Body of pancreas (tissue), 4 donors: ENCODE measurements around the gene DUOXA1. TPM values are rescaled to one million over a fixed set of nuclear protein-coding genes. Genes with fewer than 3 reads are reported as not detected.

Experiments used
- ATAC-seq: fragments of 150-250 bp; one replicate; pipeline ENCODE4 v1.9.1; 2016
- DNase-seq, 4 donors: peaks; one replicate each; pipeline ENCODE4 v3.0.0-alpha.2; 2019
- H3K27ac ChIP-seq, 4 donors: fragments of 200-600 bp; sonication (generic); 1 replicate in 3 of 4; 2 replicates in 1 of 4; pipeline versions ENCODE4 v1.5.1 to v1.6.1; 2016 to 2019; ENCODE audit warnings: mild to moderate bottlenecking in 1 of 4, mixed read lengths in 1 of 4, moderate library complexity in 1 of 4
- H3K27me3 ChIP-seq, 2 donors: fragments of 200-600 bp; sonication (generic); one replicate each; pipeline ENCODE4 v1.6.0; 2016; ENCODE audit warnings: mild to moderate bottlenecking in 1 of 2
- H3K36me3 ChIP-seq, 2 donors: fragments of 200-600 bp; sonication (generic); replicated peaks in 1 of 2; 2 replicates each; pipeline ENCODE4 v1.5.1; 2016; ENCODE audit warnings: low read depth in 2 of 2; ENCODE audit not compliant: insufficient read depth in 1 of 2
- H3K4me1 ChIP-seq: fragments of 200-600 bp; sonication (generic); one replicate; pipeline ENCODE4 v1.6.0; 2016
- H3K4me3 ChIP-seq, 2 donors: fragments of 200-600 bp; sonication (generic); 1 replicate in 1 of 2; 2 replicates in 1 of 2; pipeline ENCODE4 v1.5.1; 2016 to 2019
- H3K9me3 ChIP-seq, 3 donors: fragments of 200-600 bp; sonication (generic); 1 replicate in 2 of 3; 2 replicates in 1 of 3; pipeline ENCODE4 v1.5.1; 2016
- POLR2A ChIP-seq, 3 donors: fragments of 450-650 bp; IDR thresholded peaks; one replicate each; pipeline ENCODE4 v1.6.1; 2016; ENCODE audit warnings: antibody characterized with exemption in 3 of 3, mild to moderate bottlenecking in 2 of 3
- WGBS, 2 donors: methylation state at CpG; one replicate each; pipeline ENCODE4 v1.1.5; 2017; 5-methylcytosine and 5-hydroxymethylcytosine counted together
- intact Hi-C: fragments of 100-400 bp; cut with DNase I; formaldehyde crosslinking; loops from one replicate; pipeline ENCODE4 v1.15.1; 2023
- total RNA-seq, 2 donors: library from RNA; depleted of rRNA; stranded (reverse); fragments of >200 nt; gene quantifications; one replicate each; pipeline ENCODE4 v1.1.0, GENCODE V29; 2016
- TF ChIP-seq, protein P1 (sequence below), 7 experiments: fragments of 450-650 bp in 4 of 7; fragments of 200-600 bp in 3 of 7; sonication (generic) in 3 of 7; IDR thresholded peaks; one replicate each; pipeline ENCODE4 v1.5.1; 2016 to 2019; ENCODE audit warnings: antibody characterized with exemption in 7 of 7

DUOXA1 gene
- total RNA-seq, 2 donors from 2014 or later, result not detected

- H3K27me3 ChIP-seq, result no peaks in the 10 kb centered on the region
- no peak overlapping the region for H3K4me3 ChIP-seq
- DNase-seq, result no peak
- 60 to 75% methylated on average over 5 to 9 of the region's 9 CpGs for WGBS, 2 donors
- H3K36me3 ChIP-seq, result no peaks in the 10 kb centered on the region
- TF ChIP-seq, protein P1, sequence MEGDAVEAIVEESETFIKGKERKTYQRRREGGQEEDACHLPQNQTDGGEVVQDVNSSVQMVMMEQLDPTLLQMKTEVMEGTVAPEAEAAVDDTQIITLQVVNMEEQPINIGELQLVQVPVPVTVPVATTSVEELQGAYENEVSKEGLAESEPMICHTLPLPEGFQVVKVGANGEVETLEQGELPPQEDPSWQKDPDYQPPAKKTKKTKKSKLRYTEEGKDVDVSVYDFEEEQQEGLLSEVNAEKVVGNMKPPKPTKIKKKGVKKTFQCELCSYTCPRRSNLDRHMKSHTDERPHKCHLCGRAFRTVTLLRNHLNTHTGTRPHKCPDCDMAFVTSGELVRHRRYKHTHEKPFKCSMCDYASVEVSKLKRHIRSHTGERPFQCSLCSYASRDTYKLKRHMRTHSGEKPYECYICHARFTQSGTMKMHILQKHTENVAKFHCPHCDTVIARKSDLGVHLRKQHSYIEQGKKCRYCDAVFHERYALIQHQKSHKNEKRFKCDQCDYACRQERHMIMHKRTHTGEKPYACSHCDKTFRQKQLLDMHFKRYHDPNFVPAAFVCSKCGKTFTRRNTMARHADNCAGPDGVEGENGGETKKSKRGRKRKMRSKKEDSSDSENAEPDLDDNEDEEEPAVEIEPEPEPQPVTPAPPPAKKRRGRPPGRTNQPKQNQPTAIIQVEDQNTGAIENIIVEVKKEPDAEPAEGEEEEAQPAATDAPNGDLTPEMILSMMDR (IDR thresholded peaks at IDR 0.05), result no peak
- TF ChIP-seq POLR2A (IDR thresholded peaks at IDR 0.05), result no peak
- no peak for ATAC-seq
- H3K9me3 ChIP-seq, result no peaks in the 10 kb centered on the region
- H3K4me1 ChIP-seq, result peaks cover 29% of the 10 kb centered on the region
- intact Hi-C loops, result no loop called here
- no peak overlapping the region for H3K27ac ChIP-seq
These were observed 33.8 kb upstream of the DUOXA1 start for GRCh38 chr15:45163508-45163856.

DNA sequence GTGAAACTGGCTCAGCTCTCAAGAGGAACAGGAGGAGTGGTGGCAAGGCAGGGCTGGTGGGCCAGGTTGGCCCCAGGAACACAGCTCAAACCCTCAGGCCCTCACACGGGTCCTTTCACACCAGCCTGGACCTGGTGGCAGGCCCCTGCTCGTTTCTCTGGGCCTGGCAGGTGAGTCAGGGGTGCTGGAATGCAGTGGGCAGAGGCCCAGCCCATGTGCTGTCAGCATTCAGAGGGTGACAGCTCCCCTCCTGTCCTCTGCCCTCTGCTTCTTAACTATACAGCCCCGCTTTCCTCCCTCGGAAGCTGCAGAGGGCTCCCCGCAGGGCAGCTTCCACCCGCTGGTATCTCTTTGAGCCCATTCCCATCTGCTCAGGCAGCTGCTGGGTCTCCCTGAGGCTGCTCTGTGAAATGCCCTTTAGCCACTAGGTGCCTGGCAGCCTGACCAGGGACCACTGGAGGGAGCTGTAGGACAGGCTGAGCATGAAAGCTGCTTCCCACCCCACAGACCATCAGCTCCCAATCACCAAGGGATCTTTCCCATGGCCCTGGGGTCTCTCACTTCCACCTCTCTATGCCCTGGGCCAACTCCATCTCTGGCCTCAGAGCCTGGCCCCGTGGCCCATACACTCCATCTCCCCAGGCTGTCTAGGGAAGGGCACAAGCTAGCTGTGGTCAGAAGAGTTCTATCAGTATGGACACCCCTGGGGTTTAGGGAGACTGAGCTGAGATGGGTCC lies 33.3 kb upstream of the DUOXA1 start:
- Histone ChIP-seq H3K9me3 (no peaks in the 10 kb centered on the region), H3K36me3 (no peaks in the 10 kb centered on the region), H3K27ac (no peak overlapping the region), H3K4me1 (peaks cover 28% of the 10 kb centered on the region), H3K4me3 (no peak overlapping the region), H3K27me3 (no peaks in the 10 kb centered on the region)
- TF ChIP-seq, protein P1 (IDR thresholded peaks at IDR 0.05), result peak; percentile 78 to 98 (median 93)
- no peak for TF ChIP-seq POLR2A (IDR thresholded peaks at IDR 0.05)
- DNase-seq, result peak; percentile 81 to 89 (median 84)
- WGBS, 2 donors, result 0 to 7% methylated on average over 7 of the region's 7 CpGs
- peak; percentile 56 for ATAC-seq
- intact Hi-C loops, result no loop called here

GRCh38 chr15:45161666-45162065 lies 32.0 kb upstream of the DUOXA1 start:
- peaks cover 22% of the 10 kb centered on the region for H3K4me1 ChIP-seq
- WGBS, 2 donors, result 84 to 90% methylated on average over 7 to 9 of the region's 14 CpGs
- H3K27me3 ChIP-seq, result no peaks in the 10 kb centered on the region
- H3K9me3 ChIP-seq, result no peaks in the 10 kb centered on the region
- no peak for ATAC-seq
- no peak for DNase-seq
- no peak overlapping the region for H3K27ac ChIP-seq
- H3K36me3 ChIP-seq, result no peaks in the 10 kb centered on the region
- intact Hi-C loops, result no loop called here
- H3K4me3 ChIP-seq, result no peak overlapping the region
- TF ChIP-seq POLR2A (IDR thresholded peaks at IDR 0.05), result no peak
- TF ChIP-seq, protein P1 (IDR thresholded peaks at IDR 0.05), result no peak

DNA sequence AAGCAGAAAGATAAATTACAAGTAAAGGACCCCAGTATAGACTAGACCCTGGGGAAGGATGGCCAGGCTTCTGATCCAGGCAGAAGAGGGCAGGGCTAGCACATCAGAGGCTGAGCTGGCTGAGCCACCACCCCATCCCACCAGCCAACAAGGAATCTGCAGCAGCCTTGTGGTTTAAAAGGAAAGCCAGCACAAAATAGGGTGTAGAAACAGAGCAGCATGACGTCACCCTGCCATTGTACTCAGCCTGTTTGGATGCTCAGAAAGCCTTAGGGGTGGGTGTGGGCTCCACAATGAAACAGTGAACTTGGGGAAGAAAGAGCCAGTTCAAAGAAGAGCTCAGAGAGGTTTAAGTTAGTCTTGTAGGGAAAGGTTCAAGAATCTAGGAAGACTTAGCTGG lies 28.3 kb upstream of the DUOXA1 start:
- DNase-seq, result no peak
- Histone ChIP-seq H3K4me3 (no peak overlapping the region), H3K27ac (no peak overlapping the region), H3K36me3 (no peaks in the 10 kb centered on the region), H3K9me3 (no peaks in the 10 kb centered on the region), H3K4me1 (peaks cover 5% of the 10 kb centered on the region), H3K27me3 (no peaks in the 10 kb centered on the region)
- 74 to 92% methylated on average over 1 of the region's 1 CpG for WGBS, 2 donors
- TF ChIP-seq POLR2A (IDR thresholded peaks at IDR 0.05), result no peak
- TF ChIP-seq, protein P1 (IDR thresholded peaks at IDR 0.05), result no peak
- ATAC-seq, result no peak
- intact Hi-C loops, result no loop called here
